ENCODE data around the gene PAQR3.

PAQR3 gene

DNA sequence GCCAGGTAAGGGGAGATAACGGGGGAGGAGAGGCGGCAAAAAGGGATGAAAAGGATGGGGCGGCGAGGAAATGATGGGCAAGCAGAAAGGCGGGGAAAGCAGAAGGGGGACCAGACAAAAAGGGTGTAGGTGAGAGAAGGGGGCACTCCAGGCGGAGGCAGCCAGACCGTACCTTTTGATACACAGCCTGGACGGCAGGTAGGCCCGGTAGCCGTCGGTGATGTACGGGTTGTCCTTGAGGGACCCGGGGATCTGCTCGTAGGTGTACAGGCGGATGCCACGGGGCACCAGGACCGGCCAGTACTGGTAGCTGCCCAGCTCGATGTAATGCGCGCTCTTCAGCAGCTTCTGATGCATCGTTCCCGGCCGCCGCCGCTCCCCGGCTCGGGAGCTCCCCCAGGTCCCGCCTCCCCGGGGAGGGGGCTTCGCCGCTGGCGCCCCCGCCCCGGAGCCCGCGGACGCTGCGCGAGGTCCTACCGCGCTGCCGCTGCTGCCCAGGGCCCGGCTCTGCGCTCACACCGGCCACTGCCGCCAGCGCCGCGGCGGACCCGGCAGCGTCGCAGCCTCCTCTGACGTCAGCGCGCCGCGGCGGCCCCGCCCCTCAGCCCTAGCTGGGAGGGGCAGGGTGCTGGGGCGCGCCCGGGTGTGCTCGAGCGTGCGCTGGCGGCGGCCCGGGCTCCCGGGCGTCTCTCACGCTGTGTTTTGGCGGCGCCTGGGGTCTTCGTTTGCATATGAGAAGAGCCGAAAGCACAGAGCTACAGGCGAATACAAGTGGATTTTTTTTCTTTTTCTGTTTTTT is at the start of gene PAQR3:
Gene PAQR3 (minus strand): TSS at position 571 of the 799 bp plus-strand sequence. CDS start 214 bp downstream, at position 357.
- DNase-seq: peak; percentile 86

GRCh38 chr4:78987683-78988082 is 48.4 kb upstream of the PAQR3 start:
- DNase-seq: no peak

DNA sequence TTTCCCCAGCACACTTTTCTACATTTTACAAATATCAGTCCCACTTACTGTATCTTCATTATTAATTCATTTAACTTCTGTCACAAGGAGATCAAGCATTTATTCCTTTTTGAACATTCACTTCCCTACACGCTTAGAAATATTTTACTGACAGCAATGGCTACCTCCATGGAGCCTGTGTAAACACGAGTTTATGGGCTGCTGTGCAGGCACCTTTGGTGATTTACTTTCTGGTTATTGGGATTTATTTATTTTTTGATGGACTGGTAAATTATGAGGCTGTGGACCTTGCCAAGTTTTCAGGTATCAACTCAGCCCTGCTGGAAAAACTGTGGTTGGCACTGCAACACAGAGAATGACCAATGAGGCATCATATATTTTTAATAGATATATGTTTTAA is 45.4 kb upstream of the PAQR3 start:
- no peak for DNase-seq

DNA sequence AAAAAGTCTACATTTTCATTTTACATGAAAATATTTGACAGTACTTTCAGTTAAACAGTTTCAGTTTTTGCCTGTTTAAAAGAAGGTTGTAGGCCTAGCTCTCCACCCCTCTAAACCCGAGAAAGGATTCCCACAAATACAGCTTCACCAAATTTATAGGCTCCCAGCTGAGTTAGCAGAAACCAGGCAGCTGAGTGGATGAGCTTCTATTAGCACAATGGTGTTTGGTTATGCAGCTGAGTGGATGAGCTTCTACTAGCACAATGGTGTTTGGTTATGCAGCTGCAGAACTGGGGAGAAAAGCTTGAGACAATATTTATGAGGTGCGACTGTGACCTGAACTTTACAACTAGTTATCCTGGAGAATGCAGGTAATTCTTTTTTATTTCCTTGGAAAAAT is 36.6 kb upstream of the PAQR3 start:
- DNase-seq: no peak

DNA sequence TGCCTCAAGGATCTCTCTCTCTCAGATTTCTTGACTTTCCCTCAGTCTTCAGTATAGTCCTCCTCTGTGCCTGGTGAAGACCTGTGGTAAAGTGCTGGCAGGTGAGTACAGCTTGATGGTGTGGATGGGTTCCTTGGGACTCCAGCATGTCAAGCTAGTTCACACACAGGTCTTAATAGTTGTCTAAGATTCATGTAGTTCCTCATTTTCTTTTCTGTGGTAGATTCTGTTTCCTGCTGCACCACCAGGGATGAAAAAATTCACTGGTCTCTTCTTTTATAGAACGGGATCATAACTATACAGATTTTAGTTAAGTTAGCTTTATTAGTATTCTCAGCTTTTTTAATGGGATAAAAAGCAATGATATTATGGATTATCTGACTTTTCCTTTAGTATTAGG is 32.5 kb upstream of the PAQR3 start:
- DNase-seq: no peak

DNA sequence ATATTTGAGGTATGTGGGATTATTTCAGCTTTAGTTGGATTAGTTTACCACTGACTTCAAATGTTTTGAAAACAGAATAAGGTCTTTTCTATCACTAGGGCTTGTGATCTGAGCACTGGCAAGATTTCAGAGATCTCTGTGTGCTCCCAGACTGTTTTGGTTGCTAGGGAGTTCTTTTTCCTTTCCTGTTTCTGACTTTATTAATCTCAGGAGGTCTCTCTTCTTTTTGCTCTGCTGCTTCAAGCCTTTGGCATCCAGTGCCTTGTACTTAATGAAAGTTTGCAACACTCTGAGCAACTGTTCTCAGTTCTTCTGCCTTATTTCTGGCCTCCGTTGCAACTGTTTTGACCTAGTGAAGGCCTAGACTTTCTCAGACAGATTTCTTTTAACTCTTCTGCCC is 32.1 kb upstream of the PAQR3 start:
- no peak for DNase-seq

GRCh38 chr4:78962597-78963115 is 23.4 kb upstream of the PAQR3 start:
- no peak for DNase-seq

DNA sequence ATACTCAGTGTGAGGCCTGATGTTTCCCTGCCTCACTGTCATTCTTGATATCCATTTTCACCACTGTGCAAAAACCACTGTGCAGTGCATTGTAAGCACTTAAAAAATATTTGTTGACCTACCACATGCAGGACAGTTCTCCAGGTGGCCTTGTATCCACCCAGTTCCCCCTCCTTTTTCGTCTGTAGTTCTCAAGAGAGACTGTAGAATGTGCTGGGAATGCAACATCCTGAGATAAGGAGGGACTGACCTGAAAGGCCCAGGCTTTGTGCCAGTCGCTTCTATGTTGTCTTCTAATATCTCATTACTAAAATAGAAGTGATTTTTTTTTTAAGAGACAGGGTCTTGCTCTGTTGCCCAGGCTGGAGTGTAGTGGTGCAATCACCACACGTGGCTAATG is 21.7 kb upstream of the PAQR3 start:
- no peak for DNase-seq

- DNase-seq: no peak
Measured at GRCh38 chr4:78956975-78957374, 17.7 kb upstream of the PAQR3 start.

DNA sequence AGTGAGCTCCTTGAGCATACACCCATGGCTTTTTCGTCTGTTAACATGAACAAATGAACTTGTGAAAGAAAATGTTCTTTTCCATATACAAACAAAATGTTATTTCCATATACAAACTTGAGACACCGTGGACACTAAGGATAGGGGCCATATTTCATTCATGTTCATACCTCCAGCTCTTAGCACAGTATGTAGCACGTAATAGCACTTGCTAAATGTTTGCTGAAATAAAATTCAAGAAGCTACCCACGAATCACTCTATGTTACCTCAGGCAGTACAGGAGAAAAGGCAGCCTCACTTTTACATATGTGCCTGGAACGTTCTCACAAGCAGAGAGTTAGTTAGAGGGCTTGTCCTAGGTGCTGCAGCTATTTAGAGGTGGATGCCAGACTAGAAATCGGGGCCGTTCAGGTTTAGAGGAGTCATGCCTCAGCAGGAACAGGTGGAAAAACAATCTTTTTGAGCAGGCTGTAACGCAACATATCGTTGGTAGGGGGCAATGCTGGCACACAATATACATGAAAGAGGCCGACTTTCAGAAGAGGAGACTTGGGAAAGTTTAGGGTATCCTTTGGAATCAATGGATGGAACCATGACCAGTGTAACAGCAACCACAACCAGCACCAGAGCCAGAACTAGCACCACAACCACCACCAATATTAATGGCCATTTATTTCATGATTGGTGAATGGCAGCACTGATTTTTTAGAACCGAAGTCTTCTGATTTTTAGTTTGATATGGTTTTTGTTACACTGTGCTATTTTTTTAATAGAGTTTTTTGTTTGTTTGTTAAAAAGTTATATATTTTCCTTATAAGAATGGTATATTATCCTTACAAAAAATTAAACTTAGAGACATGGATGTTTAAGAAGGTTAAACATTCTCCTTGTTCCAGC is 14.8 kb upstream of the PAQR3 start:
- no peak for DNase-seq

DNA sequence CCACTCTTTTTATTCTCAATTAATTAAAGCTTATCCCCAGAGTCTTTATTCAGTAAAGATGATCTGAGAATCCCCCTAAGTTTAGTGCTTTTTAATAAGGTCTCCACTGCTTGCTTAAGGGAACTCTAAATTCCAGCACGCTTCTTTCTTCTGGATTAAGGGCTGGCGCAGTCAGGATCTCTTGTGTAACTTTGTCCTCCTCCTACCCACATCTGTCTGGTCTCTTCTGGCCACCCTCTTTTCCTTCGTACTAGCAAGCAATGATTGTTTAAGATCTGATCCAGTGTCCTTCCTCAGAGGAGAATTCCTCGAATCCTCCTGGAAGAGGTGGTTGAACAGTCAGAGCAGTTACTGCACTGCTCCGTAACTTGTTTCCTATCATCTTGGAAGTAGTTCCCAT is 14.0 kb upstream of the PAQR3 start:
- DNase-seq: no peak

DNA sequence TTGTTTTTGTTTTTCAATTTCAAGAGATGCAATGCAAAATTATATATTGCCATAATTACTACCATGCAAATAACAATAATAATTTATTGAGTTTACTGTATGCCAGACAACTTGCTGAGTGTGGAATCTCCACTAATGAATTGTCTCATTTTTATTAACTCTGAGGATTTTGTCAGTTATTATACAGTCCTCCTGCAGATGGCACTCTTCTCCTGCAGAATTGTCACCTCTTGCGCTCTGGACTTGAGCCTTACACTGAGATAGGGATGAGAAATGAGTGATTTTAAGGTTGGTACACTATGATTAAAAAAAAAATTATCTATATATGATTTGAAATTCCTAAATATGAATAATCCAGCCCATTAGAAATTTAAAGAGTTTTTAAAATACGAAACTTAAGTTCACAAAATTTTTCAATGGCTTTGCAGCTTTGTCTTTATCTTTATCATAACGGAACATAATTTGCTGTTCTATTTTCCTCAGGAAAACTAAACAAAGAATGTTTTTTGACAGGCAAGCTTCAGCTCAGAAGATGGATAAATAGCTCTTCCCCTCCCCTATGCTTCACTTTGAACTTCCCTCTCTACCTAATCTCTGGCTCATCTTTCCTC is 12.7 kb upstream of the PAQR3 start:
- peak; percentile 52 for DNase-seq

GRCh38 chr4:78949735-78950134 is 10.5 kb upstream of the PAQR3 start:
- no peak for DNase-seq

GRCh38 chr4:78945651-78946179 is 6.5 kb upstream of the PAQR3 start:
- DNase-seq: no peak

GRCh38 chr4:78944381-78944780 is 5.1 kb upstream of the PAQR3 start:
- no peak for DNase-seq

GRCh38 chr4:78940752-78941151 is 1.5 kb upstream of the PAQR3 start:
- peak; percentile 50 for DNase-seq

DNA sequence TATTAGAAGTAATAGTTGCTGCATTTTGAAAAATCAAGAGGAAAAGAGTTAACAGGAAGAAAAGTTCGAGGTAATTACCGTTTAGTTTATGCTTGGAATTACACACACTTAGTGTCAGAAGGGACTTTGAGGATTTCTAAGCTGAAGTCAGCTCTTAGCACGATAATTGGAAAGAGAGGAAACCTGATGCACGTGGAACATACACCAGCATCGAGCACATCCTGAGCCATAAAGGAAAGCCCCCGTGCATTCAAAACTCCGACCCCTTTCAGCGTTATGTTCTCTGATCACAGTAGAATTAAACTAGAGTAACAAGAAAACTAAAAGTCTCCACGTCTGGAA is 400 bp upstream of the PAQR3 start:
- no peak for DNase-seq

DNA sequence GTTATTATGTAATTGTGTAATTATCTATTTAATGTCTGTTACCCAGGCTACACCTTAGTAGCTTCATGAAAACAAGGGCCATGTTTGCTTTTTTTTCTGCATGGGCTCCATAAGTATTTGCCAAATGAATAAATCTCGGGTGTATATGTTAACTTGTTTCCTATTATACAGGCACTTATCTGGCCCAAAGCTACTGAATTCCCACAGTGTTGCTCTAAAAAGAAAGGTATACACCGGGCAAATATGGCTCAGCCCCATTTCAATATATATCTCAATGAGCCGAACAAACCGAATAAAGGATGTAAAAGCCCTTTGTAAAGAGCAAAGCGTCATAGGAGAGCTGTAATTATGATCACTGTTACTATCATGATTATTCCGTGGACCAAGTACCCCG is 767 bp downstream of the PAQR3 start:
- DNase-seq: no peak

GRCh38 chr4:78937837-78938236 is 1.4 kb downstream of the PAQR3 start:
- DNase-seq: no peak

GRCh38 chr4:78936989-78937388 is 2.2 kb downstream of the PAQR3 start:
- no peak for DNase-seq

DNA sequence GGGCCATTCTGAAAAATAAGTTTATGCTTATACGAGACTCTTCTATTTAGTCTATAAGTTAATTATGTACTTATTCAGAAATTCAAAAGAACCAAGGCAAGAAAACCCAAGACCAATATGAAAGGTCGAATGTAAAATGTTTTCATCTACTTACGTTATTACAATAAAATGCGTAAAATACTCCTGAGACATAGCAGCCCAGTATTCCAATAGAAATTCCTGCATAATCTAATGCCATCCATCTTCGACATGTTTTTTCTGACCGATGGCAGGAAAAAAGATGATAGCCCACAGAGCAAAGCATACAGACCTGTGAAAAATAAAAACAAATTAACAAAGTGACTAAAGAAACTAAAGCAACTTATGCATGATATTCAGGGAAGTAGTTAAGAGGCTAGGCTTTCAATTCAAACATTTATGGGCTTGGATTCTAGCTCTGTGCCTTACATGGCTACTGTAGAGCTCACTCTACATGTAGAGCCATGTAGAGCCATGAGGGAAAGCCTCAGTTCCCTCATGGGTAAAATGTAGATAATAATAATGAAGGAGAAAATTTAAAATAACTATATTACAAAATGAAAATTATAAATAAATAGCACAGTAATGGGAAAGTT is 9.1 kb downstream of the PAQR3 start:
- DNase-seq: no peak

DNA sequence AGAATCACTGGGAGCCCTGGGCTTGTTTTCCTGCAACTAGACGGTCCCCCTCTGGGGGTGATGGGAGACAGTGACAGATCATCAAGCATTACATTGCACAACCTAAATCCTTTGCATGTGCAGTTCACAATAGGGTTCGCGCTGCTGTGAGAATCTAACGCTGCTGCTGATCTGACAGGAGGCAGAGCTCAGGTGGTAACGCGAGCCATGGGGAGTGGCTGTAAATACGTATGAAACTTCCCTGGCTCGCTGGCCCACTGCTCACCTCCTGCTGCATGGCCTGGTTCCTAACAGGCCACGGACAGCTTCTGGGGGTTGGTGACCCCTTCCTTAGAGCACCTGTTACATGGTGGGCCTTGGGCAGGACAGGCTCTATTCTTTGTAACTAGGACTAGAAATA is 10.4 kb downstream of the PAQR3 start:
- no peak for DNase-seq

- DNase-seq: no peak
Measured at GRCh38 chr4:78926826-78927225, 12.4 kb downstream of the PAQR3 start.
